Endothelial cell of umbilical vein (primary cell): ENCODE results near the gene AP4S1. TPM values are rescaled to one million over a fixed set of nuclear protein-coding genes. Genes with fewer than 3 reads are reported as not detected.
A peak's percentile ranks its signal among the peaks of the same experiment; 100 is the strongest.

Experiments
- BruUV-seq: library from RNA; stranded (reverse); fragments of 400-500 nt; replicated peaks from 2 replicates; lab custom pipeline; 2021; lab: Mats Ljungman, UMichigan
- CTCF ChIA-PET: fragments of 300-600, 350-600 bp; sonication (Branson Sonifier 250); formaldehyde crosslinking; loops from one replicate; lab custom pipeline; 2021; ENCODE audit warnings: antibody characterized with exemption, inconsistent platforms; lab: Charles Lee
- POLR2A ChIA-PET: fragments of 300-600, 350-600 bp; sonication (Branson Sonifier 250); formaldehyde crosslinking; loops from one replicate; lab custom pipeline; 2021; ENCODE audit warnings: antibody characterized with exemption, inconsistent platforms; lab: Charles Lee
- DNase-seq: peaks from one replicate; pipeline ENCODE4 v3.0.0-alpha.2; 2011; ENCODE audit warnings: low read depth, low spot score
- FAIRE-seq: peaks from 2 replicates; lab custom pipeline; 2011; peaks lifted over from hg19 to GRCh38; lab: Jason Lieb, UNC
- H2AFZ ChIP-seq: 2 replicates; pipeline ENCODE4 v1.6.0; 2012; ENCODE audit warnings: low read depth, low read length, control low read depth, inconsistent platforms
- H3K27ac ChIP-seq: 2 replicates; pipeline ENCODE4 v1.5.1; 2011; ENCODE audit warnings: low read depth, mild to moderate bottlenecking, control low read depth, low read length, moderate library complexity; ENCODE audit not compliant: insufficient read depth
- H3K27me3 ChIP-seq, 2 experiments: 2 replicates each; pipeline versions ENCODE4 v1.6.0 to v1.6.1; 2011; ENCODE audit warnings: low read length in 2 of 2, mixed read lengths in 1 of 2; ENCODE audit not compliant: control insufficient read depth in 2 of 2, insufficient read depth in 2 of 2
- H3K36me3 ChIP-seq, 2 experiments: 2 replicates in 1 of 2; 3 replicates in 1 of 2; pipeline ENCODE4 v1.5.1; 2011; ENCODE audit warnings: low read length in 2 of 2, mild to moderate bottlenecking in 1 of 2, moderate library complexity in 1 of 2; ENCODE audit not compliant: control insufficient read depth in 2 of 2, insufficient read depth in 2 of 2; ENCODE audit errors: extremely low read depth in 1 of 2
- H3K4me1 ChIP-seq: 3 replicates; pipeline ENCODE4 v1.5.1; 2011; ENCODE audit warnings: mild to moderate bottlenecking, low read length; ENCODE audit not compliant: control insufficient read depth, insufficient read depth; ENCODE audit errors: extremely low read depth
- H3K4me2 ChIP-seq: 2 replicates; pipeline ENCODE4 v1.6.1; 2011; ENCODE audit warnings: low read length, control low read depth, mixed read lengths; ENCODE audit not compliant: insufficient read depth
- H3K4me3 ChIP-seq, 3 experiments: fragments of 200-600 bp in 1 of 3; sonication (generic), shearing (Covaris generic) in 1 of 3; replicated peaks in 1 of 3; 2 replicates each; pipeline ENCODE4 v1.5.1; 2011 to 2016; ENCODE audit warnings: control low read depth in 3 of 3, low read length in 3 of 3, mild to moderate bottlenecking in 2 of 3, inconsistent platforms in 1 of 3, low read depth in 1 of 3, moderate library complexity in 1 of 3; ENCODE audit not compliant: insufficient read depth in 1 of 3
- H3K79me2 ChIP-seq: 2 replicates; pipeline ENCODE4 v1.6.0; 2012; ENCODE audit warnings: low read length, inconsistent platforms; ENCODE audit not compliant: control insufficient read depth, insufficient read depth
- H3K9ac ChIP-seq: replicated peaks from 2 replicates; pipeline ENCODE3; 2011; ENCODE audit warnings: low read length, control low read depth; ENCODE audit not compliant: insufficient read depth; ENCODE audit errors: extremely low read depth
- H3K9me1 ChIP-seq: replicated peaks from 3 replicates; pipeline ENCODE4 v1.6.0; 2011; ENCODE audit warnings: mild to moderate bottlenecking, low read length; ENCODE audit not compliant: control insufficient read depth, insufficient read depth; ENCODE audit errors: extremely low read depth
- H3K9me3 ChIP-seq: replicated peaks from 2 replicates; pipeline ENCODE4 v1.5.1; 2012; ENCODE audit warnings: low read length, inconsistent platforms; ENCODE audit not compliant: control insufficient read depth, insufficient read depth
- H4K20me1 ChIP-seq: replicated peaks from 2 replicates; pipeline ENCODE3; 2011; ENCODE audit warnings: mild to moderate bottlenecking, low read length; ENCODE audit not compliant: control insufficient read depth, insufficient read depth; ENCODE audit errors: extremely low read depth
- EZH2 ChIP-seq: IDR thresholded peaks from 2 replicates; pipeline ENCODE4 v1.6.1; 2012; ENCODE audit warnings: borderline replicate concordance, low read depth, mild to moderate bottlenecking, moderate library complexity, low read length, inconsistent platforms; ENCODE audit not compliant: severe bottlenecking
- FOS ChIP-seq: IDR thresholded peaks from 2 replicates; pipeline ENCODE4 v1.6.1; 2011; ENCODE audit warnings: mild to moderate bottlenecking, low read length, moderate library complexity, borderline replicate concordance; ENCODE audit not compliant: insufficient read depth
- GATA2 ChIP-seq: IDR thresholded peaks from 2 replicates; pipeline ENCODE4 v1.7.0; 2011; ENCODE audit warnings: low read depth, mild to moderate bottlenecking, moderate library complexity, mixed read lengths, low read length; ENCODE audit not compliant: insufficient read length, insufficient read depth
- JUN ChIP-seq: IDR thresholded peaks from 2 replicates; pipeline ENCODE4 v1.6.1; 2011; ENCODE audit warnings: borderline replicate concordance, low read depth; ENCODE audit not compliant: insufficient read length, insufficient read depth
- MYC ChIP-seq: IDR thresholded peaks from one replicate; pipeline ENCODE4 v1.6.1; 2011; ENCODE audit warnings: mild to moderate bottlenecking, low read depth, low read length
- POLR2A ChIP-seq: IDR thresholded peaks from 2 replicates; pipeline ENCODE4 v1.6.1; 2012; ENCODE audit warnings: low read depth, mild to moderate bottlenecking, control low read depth, low read length
- POLR2AphosphoS5 ChIP-seq: IDR thresholded peaks from 2 replicates; pipeline ENCODE4 v1.6.1; 2012; ENCODE audit warnings: low read depth, mild to moderate bottlenecking, control low read depth, low read length, moderate library complexity; ENCODE audit not compliant: insufficient read depth
- dilution Hi-C: fragments of 300-500 bp; cut with MboI; formaldehyde crosslinking; loops from one replicate; pipeline ENCODE4 v1.15.0; 2019; ENCODE audit warnings: low sequenced_read_pairs; ENCODE audit not compliant: extremely low pct_ligation_motif_present
- intact Hi-C: fragments of 100-400 bp; cut with micrococcal nuclease; formaldehyde crosslinking; loops from one replicate; pipeline ENCODE4 v1.10.0; 2022
- microRNA counts: library from miRNA; unstranded; fragments of <30 nt; microRNA quantifications from one replicate; lab custom pipeline; 2016
- microRNA-seq: library from miRNA; unstranded; fragments of <30 nt; microRNA quantifications from one replicate; pipeline ENCODE4 v1.2.0, GENCODE V29; 2021; ENCODE audit warnings: borderline number of aligned reads, borderline replicate concordance
- polyA plus RNA-seq, 4 experiments: library from polyadenylated mRNA; depleted of rRNA in 3 of 4; stranded (reverse) in 3 of 4; unstranded in 1 of 4; fragments of >200 nt; gene quantifications; 2 replicates each; pipeline versions ENCODE4 v1.2.1 to v1.2.3, GENCODE V29; 2011 to 2012; ENCODE audit warnings: missing spikeins in 1 of 4
- small RNA-seq: library from RNA; depleted of rRNA; stranded (forward); fragments of <200 nt; gene quantifications from one replicate; pipeline ENCODE3, GENCODE V24; 2012; ENCODE audit warnings: low replicate concordance, low read depth; ENCODE audit not compliant: insufficient read depth, insufficient read length
- total RNA-seq: library from RNA; stranded (reverse); gene quantifications from 2 replicates; pipeline ENCODE4 v1.2.3, GENCODE V29; 2021
- TF ChIP-seq, protein P1 (sequence below): IDR thresholded peaks from 2 replicates; pipeline ENCODE4 v1.6.1; 2011; ENCODE audit not compliant: insufficient read depth, insufficient read length
- TF ChIP-seq, protein P2 (sequence below), 2 donors: IDR thresholded peaks; 1 replicate in 1 of 2; 2 replicates in 1 of 2; pipeline ENCODE4 v1.5.1; 2011; ENCODE audit warnings: low read length in 2 of 2, mild to moderate bottlenecking in 2 of 2, moderate library complexity in 2 of 2, control low read depth in 1 of 2, inconsistent platforms in 1 of 2, low read depth in 1 of 2; ENCODE audit not compliant: insufficient read depth in 1 of 2; ENCODE audit errors: extremely low read depth in 1 of 2

The AP4S1 gene
- total and polyA plus RNA-seq, 2 donors (not counting 3 experiments of a cell fraction or from before 2014, with no cell fraction given) = 2.8 to 7.2 TPM

DNA sequence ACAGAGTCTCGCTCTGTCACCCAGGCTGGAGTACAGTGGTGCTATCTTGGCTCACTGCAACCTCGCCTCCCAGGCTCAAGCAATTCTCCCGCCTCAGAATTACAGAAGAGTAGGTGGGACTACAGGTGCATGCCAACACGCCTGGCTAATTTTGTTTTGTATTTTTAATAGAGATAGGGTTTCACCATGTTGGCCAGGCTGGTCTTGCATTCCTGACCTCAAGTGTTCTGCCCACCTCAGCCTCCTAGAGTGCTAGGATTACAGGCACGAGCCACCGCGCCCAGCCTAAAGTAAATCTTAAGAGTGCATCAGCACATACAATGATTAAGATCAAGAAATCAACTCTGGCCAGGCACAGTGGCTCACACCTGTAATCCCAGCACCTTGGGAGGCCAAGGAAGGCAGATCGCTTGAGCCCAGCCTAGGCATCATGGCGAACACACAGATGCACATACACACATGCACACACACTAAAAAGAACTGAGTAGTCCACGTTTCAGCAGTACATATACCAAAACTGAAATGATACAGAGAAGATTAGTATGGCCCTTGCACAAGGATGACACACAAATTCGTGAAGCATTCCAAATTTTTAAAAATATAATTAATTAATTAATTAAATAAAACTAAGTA is 117.1 kb downstream of the AP4S1 start:
- Histone ChIP-seq H3K27me3 (no peaks in the 10 kb centered on the region), H3K4me1 (no peaks in the 10 kb centered on the region), H4K20me1 (no peaks in the 10 kb centered on the region), H3K79me2 (no peaks in the 10 kb centered on the region), H3K9me1 (no peaks in the 10 kb centered on the region), H3K4me2 (no peak overlapping the region), H3K9ac (no peak overlapping the region), H3K27ac (no peak overlapping the region), H3K36me3 (peaks cover 13 to 28% of the 10 kb centered on the region in 2 experiments), H3K9me3 (no peaks in the 10 kb centered on the region), H2AFZ (no peak overlapping the region), H3K4me3 (no peak overlapping the region)
- ChIA-PET POLR2A (no interaction called here), CTCF (no interaction called here)
- no peak for TF ChIP-seq POLR2AphosphoS5
- TF ChIP-seq EZH2 = no peak
- TF ChIP-seq FOS = no peak
- TF ChIP-seq, protein P1, sequence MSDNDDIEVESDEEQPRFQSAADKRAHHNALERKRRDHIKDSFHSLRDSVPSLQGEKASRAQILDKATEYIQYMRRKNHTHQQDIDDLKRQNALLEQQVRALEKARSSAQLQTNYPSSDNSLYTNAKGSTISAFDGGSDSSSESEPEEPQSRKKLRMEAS = no peak
- TF ChIP-seq MYC = no peak
- TF ChIP-seq, protein P2, sequence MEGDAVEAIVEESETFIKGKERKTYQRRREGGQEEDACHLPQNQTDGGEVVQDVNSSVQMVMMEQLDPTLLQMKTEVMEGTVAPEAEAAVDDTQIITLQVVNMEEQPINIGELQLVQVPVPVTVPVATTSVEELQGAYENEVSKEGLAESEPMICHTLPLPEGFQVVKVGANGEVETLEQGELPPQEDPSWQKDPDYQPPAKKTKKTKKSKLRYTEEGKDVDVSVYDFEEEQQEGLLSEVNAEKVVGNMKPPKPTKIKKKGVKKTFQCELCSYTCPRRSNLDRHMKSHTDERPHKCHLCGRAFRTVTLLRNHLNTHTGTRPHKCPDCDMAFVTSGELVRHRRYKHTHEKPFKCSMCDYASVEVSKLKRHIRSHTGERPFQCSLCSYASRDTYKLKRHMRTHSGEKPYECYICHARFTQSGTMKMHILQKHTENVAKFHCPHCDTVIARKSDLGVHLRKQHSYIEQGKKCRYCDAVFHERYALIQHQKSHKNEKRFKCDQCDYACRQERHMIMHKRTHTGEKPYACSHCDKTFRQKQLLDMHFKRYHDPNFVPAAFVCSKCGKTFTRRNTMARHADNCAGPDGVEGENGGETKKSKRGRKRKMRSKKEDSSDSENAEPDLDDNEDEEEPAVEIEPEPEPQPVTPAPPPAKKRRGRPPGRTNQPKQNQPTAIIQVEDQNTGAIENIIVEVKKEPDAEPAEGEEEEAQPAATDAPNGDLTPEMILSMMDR (IDR thresholded peaks at IDR 0.05; ENCODE audit: extremely low read depth in 1 of 2, insufficient read depth in 1 of 2, low read depth in 1 of 2, low read length in 2 of 2) = no peak
- TF ChIP-seq POLR2A = no peak
- TF ChIP-seq JUN = no peak
- TF ChIP-seq GATA2 = no peak
- DNase-seq (no peak), FAIRE-seq (no peak)
- intact Hi-C loops = no loop called here
- no TSS peak for BruUV-seq
- dilution Hi-C loops = no loop called here

MicroRNAs encoded within 50 kb of the gene (microRNA counts, 767-probe panel; counts per million panel counts)
- microRNA hsa-miR-624-3p (lab: Ali Mortazavi, UCI) = 723 counts per million, percentile 96 among the panel's probes with 10 or more counts

Small RNA genes lying within 50 kb of the gene (microRNA-seq; reads per million reads assigned to microRNA genes)
- gene MIR624 = 6.5 reads per million, percentile 17 among the genes with 10 or more reads in this experiment

Small RNA genes lying within 50 kb of the gene (small RNA-seq; reads per million reads assigned to genes)
- gene MIR624 (2.2 reads per million, percentile 4 among the genes with 10 or more reads in this experiment), gene RNU6-541P (not detected)

Other genes starting within 250 kb of the AP4S1 start
- gene COCH, start 151.1 kb upstream of the AP4S1 start, total RNA-seq = 0.88 and 1.9 TPM in 2 replicates
- 0.60 and 0.87 TPM in 2 replicates for gene COCH, start 151.1 kb upstream of the AP4S1 start, polyA plus RNA-seq
- gene STRN3, start 730 bp downstream of the AP4S1 start, total RNA-seq = 35.1 and 39.1 TPM in 2 replicates
- gene STRN3, start 730 bp downstream of the AP4S1 start, polyA plus RNA-seq = 8.1 and 8.4 TPM in 2 replicates
- gene HECTD1, start 182.1 kb downstream of the AP4S1 start, total RNA-seq = 173 and 181 TPM in 2 replicates
- 57.9 and 67.9 TPM in 2 replicates for gene HECTD1, start 182.1 kb downstream of the AP4S1 start, polyA plus RNA-seq